Osteocyte (in vitro differentiated cells): ENCODE measurements around the gene MAN2A1. TPM values are rescaled to one million over a fixed set of nuclear protein-coding genes. Genes with fewer than 3 reads are reported as not detected.

Experiments
- DNase-seq: peaks from one replicate; pipeline ENCODE4 v3.0.0; 2021; ENCODE audit warnings: mixed read lengths; ENCODE audit not compliant: unreplicated experiment; ENCODE audit errors: extremely low spot score
- H3K27ac Mint-ChIP-seq: one replicate; pipeline ENCODE4 v1.8.0; 2021; ENCODE audit warnings: mild to moderate bottlenecking, mixed read lengths; ENCODE audit not compliant: unreplicated experiment
- H3K27me3 Mint-ChIP-seq: one replicate; pipeline ENCODE4 v1.8.0; 2021; ENCODE audit warnings: mixed read lengths; ENCODE audit not compliant: unreplicated experiment
- H3K36me3 Mint-ChIP-seq: one replicate; pipeline ENCODE4 v1.8.0; 2021; ENCODE audit warnings: mixed read lengths; ENCODE audit not compliant: unreplicated experiment
- H3K4me1 Mint-ChIP-seq: one replicate; pipeline ENCODE4 v1.8.0; 2021; ENCODE audit warnings: mixed read lengths; ENCODE audit not compliant: unreplicated experiment
- H3K4me3 Mint-ChIP-seq: one replicate; pipeline ENCODE4 v1.8.0; 2021; ENCODE audit warnings: mild to moderate bottlenecking, moderate library complexity, mixed read lengths; ENCODE audit not compliant: unreplicated experiment
- H3K9me3 Mint-ChIP-seq: one replicate; pipeline ENCODE4 v1.8.0; 2021; ENCODE audit warnings: mixed read lengths; ENCODE audit not compliant: unreplicated experiment
- total RNA-seq: library from RNA; stranded (reverse); gene quantifications from 2 replicates; pipeline ENCODE4 v1.2.1, GENCODE V29; 2021
- TF ChIP-seq, protein P1 (sequence below): fragments of 200-600 bp; sonication (generic); IDR thresholded peaks from 2 replicates; pipeline ENCODE4 v1.5.0; 2021; ENCODE audit warnings: antibody characterized with exemption, mild to moderate bottlenecking, moderate library complexity

Gene MAN2A1
- total RNA-seq, 1 donor from 2014 or later = 139 TPM

DNA sequence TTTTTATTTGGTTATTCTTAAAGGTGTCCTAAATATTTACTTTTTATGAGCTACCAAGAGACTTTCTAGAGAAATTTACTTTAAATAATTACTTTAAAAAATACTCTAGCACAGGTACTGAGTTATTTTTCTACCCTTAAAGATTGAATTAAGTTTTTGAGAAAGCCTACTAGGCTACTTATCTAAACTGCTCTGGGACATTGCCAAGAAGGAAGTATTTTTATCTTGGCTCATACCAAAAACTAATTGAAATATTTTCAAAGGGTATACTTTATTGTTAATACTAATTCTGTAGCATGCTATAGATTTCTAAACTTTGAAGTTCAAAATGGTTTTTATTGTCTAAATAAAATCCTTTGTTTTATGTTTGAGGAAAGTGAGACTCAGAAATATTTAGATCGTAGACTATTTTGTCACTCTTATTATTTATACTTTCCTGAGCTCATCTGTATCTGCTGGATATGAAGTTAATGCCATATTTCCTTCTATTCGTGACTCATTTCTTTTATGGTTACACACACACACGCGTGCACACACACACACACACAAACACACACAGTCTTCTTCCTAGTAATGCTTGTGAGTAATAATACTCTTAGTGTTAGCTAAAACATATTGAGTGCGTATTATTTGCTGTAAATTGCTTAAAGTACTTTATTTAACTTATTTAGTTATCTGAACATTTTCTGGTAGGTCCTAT, 89.5 kb downstream of the MAN2A1 start:
- Mint-ChIP-seq H3K36me3 (peaks cover 40% of the 10 kb centered on the region), H3K4me1 (no peaks in the 10 kb centered on the region), H3K27ac (no peak overlapping the region), H3K4me3 (no peak overlapping the region), H3K9me3 (no peaks in the 10 kb centered on the region), H3K27me3 (no peaks in the 10 kb centered on the region)
- DNase-seq = no peak
- TF ChIP-seq, protein P1, sequence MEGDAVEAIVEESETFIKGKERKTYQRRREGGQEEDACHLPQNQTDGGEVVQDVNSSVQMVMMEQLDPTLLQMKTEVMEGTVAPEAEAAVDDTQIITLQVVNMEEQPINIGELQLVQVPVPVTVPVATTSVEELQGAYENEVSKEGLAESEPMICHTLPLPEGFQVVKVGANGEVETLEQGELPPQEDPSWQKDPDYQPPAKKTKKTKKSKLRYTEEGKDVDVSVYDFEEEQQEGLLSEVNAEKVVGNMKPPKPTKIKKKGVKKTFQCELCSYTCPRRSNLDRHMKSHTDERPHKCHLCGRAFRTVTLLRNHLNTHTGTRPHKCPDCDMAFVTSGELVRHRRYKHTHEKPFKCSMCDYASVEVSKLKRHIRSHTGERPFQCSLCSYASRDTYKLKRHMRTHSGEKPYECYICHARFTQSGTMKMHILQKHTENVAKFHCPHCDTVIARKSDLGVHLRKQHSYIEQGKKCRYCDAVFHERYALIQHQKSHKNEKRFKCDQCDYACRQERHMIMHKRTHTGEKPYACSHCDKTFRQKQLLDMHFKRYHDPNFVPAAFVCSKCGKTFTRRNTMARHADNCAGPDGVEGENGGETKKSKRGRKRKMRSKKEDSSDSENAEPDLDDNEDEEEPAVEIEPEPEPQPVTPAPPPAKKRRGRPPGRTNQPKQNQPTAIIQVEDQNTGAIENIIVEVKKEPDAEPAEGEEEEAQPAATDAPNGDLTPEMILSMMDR = no peak

DNA sequence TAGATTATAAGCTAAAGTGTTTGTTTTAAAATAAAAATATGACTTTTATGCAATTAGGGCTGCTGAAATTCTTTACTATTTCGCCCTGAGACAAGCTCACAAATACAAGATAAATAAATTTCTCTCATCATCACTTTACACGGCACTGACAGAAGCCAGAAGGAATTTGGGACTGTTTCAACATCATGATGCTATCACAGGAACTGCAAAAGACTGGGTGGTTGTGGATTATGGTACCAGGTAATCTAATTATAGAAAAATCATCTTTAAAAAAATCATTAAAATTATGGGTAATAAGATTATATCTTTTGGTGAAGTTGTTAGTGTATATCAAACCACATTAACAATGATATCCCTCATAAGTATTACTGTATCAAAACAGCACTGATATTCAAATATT, 95.0 kb downstream of the MAN2A1 start:
- no peak overlapping the region for H3K4me3 Mint-ChIP-seq
- TF ChIP-seq, protein P1 = no peak
- peaks cover 4% of the 10 kb centered on the region for H3K4me1 Mint-ChIP-seq
- no peak for DNase-seq
- H3K36me3 Mint-ChIP-seq = peaks cover 56% of the 10 kb centered on the region
- no peaks in the 10 kb centered on the region for H3K9me3 Mint-ChIP-seq
- H3K27ac Mint-ChIP-seq = no peak overlapping the region
- H3K27me3 Mint-ChIP-seq = no peaks in the 10 kb centered on the region

DNA sequence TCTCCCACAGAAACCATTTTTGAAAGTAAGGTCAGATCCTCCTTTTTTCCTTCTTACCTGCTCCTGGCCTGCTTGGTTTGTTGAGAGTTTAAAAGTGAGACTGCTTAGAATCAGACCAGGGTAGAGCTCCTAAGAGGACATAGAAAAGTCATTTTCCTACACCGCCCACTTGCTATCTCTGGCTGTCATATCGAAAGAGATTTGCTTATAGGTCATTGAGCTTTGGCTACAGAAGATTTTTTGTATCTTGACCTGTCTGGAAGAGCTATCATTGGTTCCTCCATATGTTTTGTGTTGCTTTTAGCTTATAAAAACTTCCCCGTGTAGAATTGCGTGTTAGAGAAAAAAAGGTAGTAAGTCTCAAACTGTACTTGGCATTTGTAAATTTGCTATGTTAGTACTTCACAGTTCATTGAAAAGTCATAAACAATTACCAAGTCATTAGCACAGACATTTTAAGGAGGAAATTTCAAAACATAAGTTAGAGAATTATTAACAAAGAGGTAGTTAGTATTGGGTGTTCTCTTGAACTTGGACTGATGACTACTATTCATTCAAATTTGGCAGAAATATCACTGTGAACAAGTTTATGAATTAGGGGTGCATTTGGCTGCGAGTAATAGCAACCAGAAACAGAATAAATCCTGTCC, 96.6 kb downstream of the MAN2A1 start:
- Mint-ChIP-seq H3K9me3 (no peaks in the 10 kb centered on the region), H3K36me3 (peaks cover 55% of the 10 kb centered on the region), H3K4me1 (peaks cover 4% of the 10 kb centered on the region), H3K4me3 (no peak overlapping the region), H3K27ac (no peak overlapping the region), H3K27me3 (no peaks in the 10 kb centered on the region)
- TF ChIP-seq, protein P1 = no peak
- DNase-seq = no peak

DNA sequence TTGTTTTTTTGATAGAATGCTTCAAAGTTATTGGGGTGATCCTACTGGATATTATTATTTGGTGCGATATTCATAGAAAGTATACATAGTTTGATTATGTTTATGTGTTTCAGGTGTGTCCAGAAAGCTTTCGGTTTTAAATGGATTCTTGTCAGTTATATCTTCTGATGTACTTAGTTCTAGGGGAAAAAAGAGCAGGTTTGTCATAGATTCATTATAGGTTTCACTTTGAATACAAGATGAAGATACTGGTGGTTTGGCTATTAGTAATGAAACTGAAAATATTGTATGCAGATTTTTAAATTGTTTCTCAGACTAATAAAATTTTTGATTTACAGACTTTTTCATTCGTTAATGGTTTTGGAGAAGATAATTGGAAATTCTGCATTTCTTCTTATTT, 98.9 kb downstream of the MAN2A1 start:
- TF ChIP-seq, protein P1 = no peak
- H3K36me3 Mint-ChIP-seq = peaks cover 61% of the 10 kb centered on the region
- H3K4me1 Mint-ChIP-seq = peaks cover 4% of the 10 kb centered on the region
- no peak for DNase-seq
- H3K4me3 Mint-ChIP-seq = no peak overlapping the region
- no peak overlapping the region for H3K27ac Mint-ChIP-seq
- no peaks in the 10 kb centered on the region for H3K27me3 Mint-ChIP-seq
- H3K9me3 Mint-ChIP-seq = peaks cover 5% of the 10 kb centered on the region

DNA sequence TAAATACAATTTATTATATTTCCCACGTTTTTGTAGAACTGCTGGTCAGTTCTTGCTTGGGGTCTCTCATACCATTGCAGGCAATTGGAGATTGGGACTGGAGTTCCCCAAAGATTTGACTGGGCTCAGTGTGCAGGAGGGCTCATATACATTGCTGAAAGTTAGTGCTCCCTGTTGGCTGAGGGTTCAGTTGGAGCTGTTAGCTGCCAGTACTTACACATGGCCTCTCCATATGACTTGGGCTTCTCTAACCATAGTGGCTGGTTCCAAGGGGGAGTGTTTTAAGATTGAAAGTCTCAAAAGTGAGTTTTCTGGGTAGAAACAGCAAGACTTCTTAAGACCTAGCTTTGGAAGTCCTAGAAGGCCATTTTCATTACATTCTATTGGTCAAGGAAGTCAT, 102.9 kb downstream of the MAN2A1 start:
- Mint-ChIP-seq H3K9me3 (peaks cover 13% of the 10 kb centered on the region), H3K36me3 (peaks cover 68% of the 10 kb centered on the region), H3K4me3 (no peak overlapping the region), H3K4me1 (peaks cover 4% of the 10 kb centered on the region), H3K27ac (no peak overlapping the region), H3K27me3 (no peaks in the 10 kb centered on the region)
- TF ChIP-seq, protein P1 = no peak
- no peak for DNase-seq
